SK-MEL-5 (cell line): Measurements from ENCODE around the gene KIF16B. TPM values are rescaled to one million over a fixed set of nuclear protein-coding genes. Genes with fewer than 3 reads are reported as not detected.

Source experiments
- DNase-seq: peaks from one replicate; pipeline ENCODE4 v3.0.0-alpha.2; 2016; ENCODE audit warnings: low read depth, low spot score
- in situ Hi-C: cut with HindIII; loops from 2 replicates; pipeline ENCODE4 v1.10.0; 2016; ENCODE audit warnings: low sequenced_read_pairs, high pct_unique_total_duplicates, low pct_unique_long_range_greater_than_20kb
- total RNA-seq: library from RNA; depleted of rRNA; stranded (reverse); fragments of >200 nt; shearing (Covaris generic); gene quantifications from 2 replicates; pipeline ENCODE4 v1.2.3, GENCODE V29; 2014

KIF16B gene
- total RNA-seq, 1 experiment from 2014 or later: 13.4 TPM

DNA sequence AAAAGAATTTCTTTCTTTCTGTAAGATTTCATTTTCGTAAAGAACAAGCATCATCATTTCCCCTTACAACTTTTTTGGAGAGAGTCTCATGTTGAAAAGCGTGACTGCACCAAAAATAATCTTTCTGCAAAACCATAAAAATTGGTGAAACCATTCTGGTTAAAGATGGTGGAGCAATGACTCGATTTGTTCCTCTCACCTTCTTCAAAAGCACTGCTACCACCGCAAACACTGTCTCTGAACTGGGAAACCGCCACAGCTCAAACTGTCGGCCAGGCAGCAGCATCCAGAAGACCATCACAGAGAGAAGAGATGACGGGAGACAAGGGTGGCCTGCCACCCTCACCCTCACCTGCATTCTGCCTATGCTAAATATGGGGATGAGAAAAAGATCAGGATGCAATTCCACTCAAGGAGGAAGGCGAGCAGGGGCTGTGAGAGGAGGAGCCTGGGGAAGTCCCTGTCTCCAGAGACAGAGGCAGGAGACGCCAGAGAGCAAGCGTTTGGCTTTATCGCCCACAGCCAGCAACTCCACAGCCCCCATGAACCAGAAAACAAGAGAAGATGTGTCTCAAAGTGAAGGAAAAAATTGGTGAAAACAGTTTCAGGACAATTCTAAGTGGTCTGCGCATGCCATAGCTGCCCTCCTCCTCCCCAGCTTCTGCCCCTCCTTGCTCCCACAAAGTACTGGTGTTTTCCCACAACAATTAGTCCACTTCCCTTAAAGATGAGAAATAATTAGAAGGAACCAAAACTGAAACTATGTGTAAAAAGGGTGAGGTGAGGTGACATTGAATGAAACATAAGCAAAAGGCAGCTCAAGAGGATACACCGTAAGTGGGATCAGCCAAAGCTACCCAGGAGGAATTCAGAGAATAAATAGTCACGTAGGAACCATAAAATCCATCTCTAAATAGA, 255.5 kb downstream of the KIF16B start:
- no peak for DNase-seq
- in situ Hi-C loops: no loop called here

- in situ Hi-C loops: no loop called here
- DNase-seq: no peak
These were observed 256.7 kb downstream of the KIF16B start for GRCh38 chr20:16316513-16316912.

DNA sequence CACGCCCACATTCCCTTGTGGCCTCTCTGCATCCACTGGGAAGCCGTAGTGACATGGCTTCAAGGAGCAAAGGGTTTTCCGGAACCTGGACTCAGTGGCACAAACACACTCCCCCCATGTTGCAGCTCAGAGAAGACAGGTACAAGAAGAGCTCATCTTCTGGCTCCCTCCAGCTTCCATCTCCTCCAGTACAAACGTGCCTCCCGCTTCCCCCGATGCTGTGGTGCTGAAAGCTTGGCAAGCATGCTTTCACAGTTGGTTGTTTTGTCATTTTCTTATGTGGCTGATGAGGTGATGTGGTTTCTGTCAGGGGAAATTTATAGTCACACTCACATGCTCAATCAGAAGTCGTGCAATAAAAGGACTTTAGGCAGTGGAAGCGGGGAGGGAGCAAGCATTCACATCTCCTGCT, 258.5 kb downstream of the KIF16B start:
- in situ Hi-C loops: no loop called here
- DNase-seq: no peak

DNA sequence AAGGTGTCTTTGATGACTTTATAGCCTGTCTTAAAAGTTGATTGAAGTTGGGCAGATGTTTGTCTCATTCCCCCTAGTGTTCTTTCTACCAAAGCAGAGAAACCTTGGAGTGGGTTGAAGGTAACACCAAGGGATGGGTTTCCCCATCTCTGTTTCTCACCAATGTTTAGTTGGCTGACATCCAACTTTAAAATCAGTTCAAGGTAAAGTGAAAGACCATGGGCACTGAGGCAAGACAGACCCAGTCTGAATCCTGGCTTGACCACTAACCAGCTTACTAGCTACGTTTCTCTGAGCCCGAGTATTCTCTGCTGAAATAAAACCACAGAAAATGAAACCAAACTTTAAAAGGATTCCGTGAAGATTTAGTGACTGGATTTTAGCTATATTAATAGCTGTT, 258.9 kb downstream of the KIF16B start:
- in situ Hi-C loops: no loop called here
- DNase-seq: no peak

- in situ Hi-C loops: no loop called here
- DNase-seq: no peak
These were observed 259.3 kb downstream of the KIF16B start for GRCh38 chr20:16313917-16314316.

DNA sequence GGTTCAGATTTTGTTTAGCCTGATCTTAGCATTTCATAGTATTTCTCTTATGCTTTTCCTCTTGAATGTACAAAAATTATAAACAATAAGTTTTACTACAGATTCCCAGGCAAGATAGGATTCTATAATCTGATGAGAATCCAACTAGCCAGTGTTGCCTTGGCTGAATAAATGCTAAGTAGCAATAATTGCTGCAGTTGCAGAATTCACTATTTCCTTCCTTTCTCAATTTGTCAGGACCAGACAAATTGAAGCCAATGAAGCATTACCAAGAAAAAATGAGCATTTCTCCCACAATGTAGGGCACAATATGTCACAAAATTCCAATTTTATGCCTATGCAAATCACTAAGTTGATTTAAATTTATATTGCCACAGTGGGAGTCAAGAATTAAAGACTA, 260.2 kb downstream of the KIF16B start:
- no peak for DNase-seq
- in situ Hi-C loops: no loop called here

DNA sequence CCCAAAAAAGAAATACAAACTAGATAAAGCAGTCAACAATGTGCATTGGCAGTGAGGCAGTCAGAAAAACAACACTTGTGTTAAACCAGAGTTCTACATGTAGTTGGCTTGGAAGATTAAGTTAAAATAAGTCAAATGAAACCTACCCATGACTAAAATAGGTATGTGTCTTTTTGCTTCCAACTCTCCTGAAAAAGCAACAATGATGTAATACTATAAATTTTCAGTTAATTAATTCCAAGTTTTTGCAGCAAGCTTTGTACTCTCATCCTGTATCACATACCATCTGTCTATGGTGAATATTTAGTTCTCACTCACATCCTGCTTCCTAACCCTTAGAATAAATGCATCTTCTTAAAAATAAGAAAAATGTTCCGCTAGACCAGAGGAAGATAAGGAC, 261.5 kb downstream of the KIF16B start:
- in situ Hi-C loops: no loop called here
- no peak for DNase-seq

- DNase-seq: no peak
- in situ Hi-C loops: no loop called here
These were observed 264.5 kb downstream of the KIF16B start for GRCh38 chr20:16308754-16309153.

DNA sequence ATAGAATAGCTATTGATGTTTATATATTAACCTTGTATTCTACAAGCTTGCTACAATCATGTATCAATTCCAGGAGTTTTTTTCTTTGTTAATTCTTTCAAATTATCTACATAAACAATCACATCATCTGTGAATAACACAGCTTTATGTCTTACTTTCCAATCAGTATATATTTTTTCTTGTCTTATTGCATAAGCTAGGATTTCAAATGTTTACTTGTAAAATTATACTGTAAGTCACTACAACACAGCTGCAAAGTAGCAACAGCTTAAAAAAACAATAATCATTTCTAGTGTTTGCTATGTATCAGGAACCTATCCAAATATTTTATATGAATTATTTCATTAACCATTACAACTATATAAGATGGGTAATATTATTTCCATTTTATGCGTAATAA, 270.4 kb downstream of the KIF16B start:
- in situ Hi-C loops: no loop called here
- DNase-seq: no peak

- in situ Hi-C loops: no loop called here
- no peak for DNase-seq
These were observed 271.3 kb downstream of the KIF16B start for GRCh38 chr20:16301986-16302385.

GRCh38 chr20:16299897-16300296, 273.4 kb downstream of the KIF16B start:
- DNase-seq: no peak
- in situ Hi-C loops: no loop called here

- in situ Hi-C loops: no loop called here
- DNase-seq: no peak
These were observed 276.3 kb downstream of the KIF16B start for GRCh38 chr20:16296931-16297330.

- in situ Hi-C loops: no loop called here
- DNase-seq: no peak
These were observed 277.7 kb downstream of the KIF16B start for GRCh38 chr20:16295534-16295933.

- no peak for DNase-seq
- in situ Hi-C loops: no loop called here
These were observed 279.7 kb downstream of the KIF16B start for GRCh38 chr20:16293590-16293989.

- in situ Hi-C loops: no loop called here
- DNase-seq: no peak
These were observed 280.9 kb downstream of the KIF16B start for GRCh38 chr20:16292226-16292880.

GRCh38 chr20:16290358-16290757, 282.9 kb downstream of the KIF16B start:
- DNase-seq: no peak
- in situ Hi-C loops: no loop called here

DNA sequence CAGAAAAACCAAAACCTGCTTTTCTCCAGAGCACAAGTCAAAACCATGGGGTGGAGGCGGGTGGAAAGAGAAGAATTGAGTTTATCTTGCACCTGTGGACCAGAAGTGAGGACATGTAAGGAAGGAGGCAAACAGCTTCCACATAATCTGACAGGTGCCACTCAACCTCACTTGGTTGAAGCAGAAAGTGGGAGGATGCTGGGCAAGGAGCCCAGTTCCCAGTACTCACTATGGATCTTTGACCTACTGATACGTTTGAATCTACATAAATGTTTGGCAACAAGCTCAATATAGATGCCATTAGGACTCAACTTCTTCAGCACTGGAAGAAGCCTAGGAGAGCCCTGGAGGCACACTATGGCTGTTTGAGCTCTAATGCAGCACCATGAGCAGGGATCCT, 285.5 kb downstream of the KIF16B start:
- no peak for DNase-seq
- in situ Hi-C loops: no loop called here

- in situ Hi-C loops: no loop called here
- no peak for DNase-seq
These were observed 286.6 kb downstream of the KIF16B start for GRCh38 chr20:16286601-16287000.
